Measurements from ENCODE around the gene TNFRSF25.

Gene TNFRSF25

DNA sequence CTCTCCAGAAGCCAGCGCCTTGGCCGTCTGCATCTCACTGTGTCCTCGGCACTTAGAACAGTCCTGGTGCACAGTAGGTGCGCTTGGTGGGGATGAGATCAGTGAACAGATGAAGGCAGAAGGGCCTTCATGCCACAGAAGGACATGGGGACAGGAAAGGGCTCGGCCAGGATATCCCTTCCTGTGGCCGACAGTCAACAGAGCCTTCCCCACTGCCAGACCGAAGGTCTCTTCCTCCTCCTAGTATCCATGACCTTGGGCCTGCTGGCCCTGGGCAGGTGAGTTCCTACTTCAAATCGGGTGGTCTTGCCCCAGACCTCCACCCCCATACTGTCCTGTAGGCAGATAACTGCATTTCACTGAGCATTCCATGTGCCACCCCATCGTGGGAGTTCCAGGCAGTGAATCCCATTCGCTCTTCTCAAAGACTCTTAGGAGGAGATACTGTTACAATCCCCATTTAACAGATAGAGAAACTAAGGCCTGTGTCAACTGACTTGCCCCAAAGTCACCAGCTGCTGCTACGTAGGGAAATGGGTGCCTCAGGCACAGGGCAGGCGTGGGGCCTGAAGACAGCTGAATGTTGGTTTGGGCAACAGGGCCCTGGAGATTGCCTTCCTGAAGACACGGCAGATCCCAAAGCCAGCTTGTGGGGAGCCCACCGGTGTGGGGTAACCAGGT, 22.0 kb upstream of the TNFRSF25 start:
- DNase-seq (ENCODE audit: low spot score) = no peak

DNA sequence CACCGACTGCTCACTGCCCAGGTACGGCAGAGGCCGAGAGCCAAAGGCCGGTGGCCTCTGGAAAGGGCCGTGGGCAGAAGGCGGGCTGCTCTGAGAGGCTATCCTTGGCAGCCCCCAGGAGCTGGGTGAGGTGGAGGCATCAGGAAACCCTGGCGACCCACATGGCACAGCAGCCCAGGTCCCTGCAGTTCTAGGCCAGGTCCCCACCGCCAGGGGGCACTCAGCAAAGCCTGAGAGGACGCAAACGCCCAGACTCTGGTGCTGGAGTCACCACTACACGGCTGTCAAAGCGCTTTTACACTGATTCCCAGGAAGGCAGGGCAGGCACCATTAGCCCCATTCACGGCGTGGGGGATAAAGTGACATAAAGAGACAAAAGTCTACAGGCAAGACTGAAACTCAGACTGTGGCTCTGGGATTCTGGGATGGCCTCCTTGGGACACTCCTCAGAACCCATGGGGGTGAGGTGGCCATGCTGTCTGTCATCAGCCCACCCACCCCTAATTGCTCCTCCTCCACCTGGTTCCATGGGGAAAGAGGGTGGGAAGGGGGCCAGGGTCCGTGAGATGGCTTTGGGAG, 20.5 kb upstream of the TNFRSF25 start:
- peak; percentile 77 for DNase-seq (ENCODE audit: low spot score)

DNA sequence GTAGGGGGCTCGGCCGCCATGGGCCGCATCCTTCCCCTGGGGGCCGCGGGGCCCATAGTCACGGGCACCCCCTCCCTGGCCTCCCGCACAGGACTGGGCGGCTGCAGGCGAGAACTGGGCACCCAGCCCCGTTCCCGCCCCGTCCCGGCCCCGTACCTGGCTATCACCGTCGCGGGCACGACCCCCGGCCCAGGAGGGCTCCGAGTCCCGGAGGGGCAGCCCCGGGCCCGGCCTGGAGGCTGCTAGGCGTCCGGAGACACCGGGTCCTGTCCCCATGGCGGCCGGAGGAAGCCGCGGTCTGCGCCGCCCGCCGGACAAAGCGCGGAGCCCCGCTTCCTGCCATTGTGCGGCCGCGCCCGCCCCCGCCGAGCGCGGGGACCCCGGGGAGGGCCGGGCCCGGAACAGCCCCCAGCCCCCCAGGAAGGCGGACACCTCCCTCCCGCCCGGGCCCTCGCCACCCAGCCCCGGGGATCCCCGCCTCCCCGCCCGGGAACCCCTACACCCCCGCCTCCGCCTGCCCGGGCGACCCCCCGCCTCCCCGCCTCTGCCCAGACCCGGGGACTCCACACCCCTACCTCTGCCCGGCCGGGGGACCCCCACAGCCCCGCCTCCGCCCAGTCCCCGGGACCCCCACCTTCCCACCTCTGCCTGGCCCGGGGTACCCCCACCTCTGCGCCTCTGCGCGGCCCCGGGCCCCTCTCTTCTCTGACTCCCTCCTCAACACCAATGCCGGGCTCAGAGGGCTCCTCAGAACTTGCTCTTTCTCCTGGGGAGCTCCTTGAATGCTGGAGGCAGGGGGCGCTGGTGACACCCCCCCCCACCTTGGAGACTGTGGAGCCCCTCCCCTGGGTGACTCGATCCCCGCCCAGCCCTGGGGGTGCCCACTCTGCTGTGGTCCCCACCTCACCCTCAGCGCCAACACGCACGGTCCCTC, 19.5 kb upstream of the TNFRSF25 start:
- DNase-seq (ENCODE audit: low spot score) = no peak

DNA sequence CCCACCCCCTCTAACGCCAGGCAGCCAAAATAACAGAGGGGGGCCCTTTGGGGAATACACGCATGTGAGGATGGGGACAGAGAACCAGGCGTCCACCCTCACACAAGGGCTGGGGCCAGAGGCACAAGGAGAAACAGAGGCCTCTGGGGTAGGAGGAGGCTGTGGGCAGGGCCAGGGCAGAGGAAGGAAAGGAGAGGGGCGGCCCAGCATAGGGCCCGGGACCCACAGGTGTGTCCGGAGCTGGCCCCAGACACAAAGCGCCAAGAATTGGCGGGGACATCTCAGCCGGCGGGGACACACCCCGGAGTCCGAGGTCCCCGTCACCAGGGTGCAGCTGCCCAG, 18.8 kb upstream of the TNFRSF25 start:
- no peak for DNase-seq (ENCODE audit: low spot score)

DNA sequence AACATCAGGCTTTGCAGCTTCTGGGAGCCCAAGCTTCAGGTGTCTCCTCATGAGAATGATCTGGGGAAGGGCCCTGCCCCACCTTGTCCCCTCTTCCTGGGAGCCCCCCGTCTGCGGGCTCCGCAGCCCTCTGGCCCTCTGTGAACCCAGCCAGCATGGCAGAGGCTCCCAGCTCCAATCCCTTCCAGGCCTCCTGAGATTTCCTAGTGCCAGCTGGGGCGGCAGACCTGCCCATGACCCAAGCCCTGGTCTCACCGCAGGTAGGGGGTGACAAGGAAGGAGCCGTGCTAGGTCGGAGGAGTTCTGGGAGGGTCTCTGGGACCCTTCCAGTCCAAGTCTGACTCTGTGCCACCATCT, 17.8 kb upstream of the TNFRSF25 start:
- no peak for DNase-seq (ENCODE audit: low spot score)

DNA sequence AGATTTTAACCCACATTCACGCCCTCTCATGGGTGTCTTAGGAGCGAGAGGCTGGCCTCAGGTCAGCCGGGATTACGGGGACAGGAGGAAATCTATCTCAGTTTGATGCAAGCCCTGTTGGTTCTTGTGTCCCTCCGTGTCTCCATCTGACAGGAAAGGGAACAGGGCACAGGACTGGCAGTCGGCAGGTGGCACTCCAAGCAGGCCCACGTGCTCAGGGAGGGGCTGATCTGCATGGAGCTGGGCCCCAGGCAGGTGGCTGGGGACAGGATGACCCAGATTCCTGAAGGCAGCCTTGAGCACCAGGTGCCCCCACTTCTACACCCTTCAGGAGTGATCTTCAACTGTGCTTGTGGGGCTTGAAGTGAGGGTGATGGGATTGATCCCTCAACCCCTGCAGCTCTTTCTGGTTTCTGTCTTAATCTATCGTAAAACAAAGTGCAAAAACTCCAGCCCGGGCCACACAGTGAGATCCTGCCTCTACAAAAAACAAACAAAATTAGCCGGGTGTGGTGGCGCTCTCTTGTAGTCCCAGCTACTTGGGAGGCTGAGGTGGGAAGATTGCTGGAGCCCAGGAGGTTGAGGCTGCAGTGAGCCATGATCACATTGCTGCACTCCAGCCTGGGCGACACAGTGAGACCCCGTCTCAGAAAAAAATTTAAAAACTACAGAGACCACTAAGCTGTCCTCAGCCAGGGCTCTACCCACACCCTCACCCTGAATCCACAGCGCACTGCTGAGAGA, 17.2 kb upstream of the TNFRSF25 start:
- no peak for DNase-seq (ENCODE audit: low spot score)

DNA sequence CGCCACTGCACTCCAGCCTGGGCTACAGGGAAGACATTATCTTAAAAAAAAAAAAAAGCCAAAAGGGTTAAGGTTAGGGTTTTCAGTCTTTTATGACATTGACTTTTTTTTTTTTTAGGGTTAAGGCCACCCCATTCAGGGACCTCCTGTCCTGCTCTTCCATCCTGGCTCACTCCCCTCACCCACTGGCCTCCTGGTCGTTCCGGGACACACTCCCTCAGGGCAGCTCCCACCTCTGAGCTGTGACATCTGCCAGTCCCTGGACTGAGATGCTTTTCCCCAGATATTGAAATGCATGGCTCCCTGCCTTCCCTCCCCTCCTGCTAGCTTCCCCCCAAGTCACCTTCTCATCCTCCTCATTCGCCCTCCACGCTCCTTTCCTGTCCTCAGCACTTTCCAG, 15.8 kb upstream of the TNFRSF25 start:
- DNase-seq (ENCODE audit: low spot score) = no peak

DNA sequence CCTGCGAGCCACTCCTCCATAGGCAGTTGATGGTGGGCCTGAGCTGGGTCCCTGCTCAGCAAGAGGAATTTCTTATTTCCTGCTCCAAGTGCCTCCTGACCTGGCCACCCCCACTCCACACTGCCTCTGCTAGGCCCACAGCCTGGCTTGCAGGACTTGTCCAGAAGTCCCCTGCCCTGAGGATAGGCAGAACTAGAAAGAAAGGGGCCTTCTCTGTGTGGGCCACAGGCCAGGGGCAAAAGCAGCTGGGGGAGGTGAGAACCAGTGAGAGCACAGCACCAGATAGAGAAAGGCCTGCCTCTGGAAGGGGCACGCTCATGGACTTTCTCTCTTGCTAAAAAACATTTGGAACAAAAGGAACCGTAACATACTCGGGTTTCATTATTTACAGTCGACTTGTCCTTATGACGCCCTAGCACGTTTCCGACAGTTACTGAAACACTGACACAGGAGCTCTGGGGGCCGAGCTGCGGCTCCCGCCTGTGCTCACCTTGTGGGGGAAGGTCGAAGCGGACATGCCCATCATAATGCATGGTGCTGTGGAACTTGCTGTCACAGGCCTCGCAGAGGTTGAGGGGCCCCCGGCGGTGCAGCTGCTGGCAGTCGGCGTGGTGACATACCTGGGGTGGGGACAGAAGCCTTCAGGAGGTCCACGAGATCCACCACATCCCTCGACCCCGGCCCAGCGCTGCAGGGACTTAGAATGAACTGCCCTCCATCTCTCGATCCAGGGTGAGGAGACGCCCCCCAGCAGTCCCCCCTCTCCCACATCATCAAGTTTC, 11.3 kb upstream of the TNFRSF25 start:
- DNase-seq (ENCODE audit: low spot score) = no peak

DNA sequence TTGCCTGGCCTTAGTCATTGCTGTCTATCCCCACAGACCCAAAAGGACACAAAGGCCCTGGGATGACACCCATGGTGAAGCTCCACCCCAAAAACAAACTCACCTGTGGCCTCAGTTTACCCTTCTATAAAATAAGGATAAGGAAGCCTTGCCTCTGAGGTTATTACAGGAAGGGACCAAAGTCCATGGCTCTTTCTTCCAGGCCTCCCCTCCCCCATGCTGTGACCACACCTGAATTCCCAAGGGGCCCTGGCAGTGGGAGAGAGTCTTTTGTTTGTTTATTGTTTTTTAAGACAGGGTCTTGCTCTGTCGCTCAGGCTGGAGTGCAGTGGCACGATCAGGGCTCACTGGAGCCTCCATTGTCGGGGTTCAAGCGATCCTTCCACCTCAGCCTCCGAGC, 10.5 kb upstream of the TNFRSF25 start:
- no peak for DNase-seq (ENCODE audit: low spot score)

DNA sequence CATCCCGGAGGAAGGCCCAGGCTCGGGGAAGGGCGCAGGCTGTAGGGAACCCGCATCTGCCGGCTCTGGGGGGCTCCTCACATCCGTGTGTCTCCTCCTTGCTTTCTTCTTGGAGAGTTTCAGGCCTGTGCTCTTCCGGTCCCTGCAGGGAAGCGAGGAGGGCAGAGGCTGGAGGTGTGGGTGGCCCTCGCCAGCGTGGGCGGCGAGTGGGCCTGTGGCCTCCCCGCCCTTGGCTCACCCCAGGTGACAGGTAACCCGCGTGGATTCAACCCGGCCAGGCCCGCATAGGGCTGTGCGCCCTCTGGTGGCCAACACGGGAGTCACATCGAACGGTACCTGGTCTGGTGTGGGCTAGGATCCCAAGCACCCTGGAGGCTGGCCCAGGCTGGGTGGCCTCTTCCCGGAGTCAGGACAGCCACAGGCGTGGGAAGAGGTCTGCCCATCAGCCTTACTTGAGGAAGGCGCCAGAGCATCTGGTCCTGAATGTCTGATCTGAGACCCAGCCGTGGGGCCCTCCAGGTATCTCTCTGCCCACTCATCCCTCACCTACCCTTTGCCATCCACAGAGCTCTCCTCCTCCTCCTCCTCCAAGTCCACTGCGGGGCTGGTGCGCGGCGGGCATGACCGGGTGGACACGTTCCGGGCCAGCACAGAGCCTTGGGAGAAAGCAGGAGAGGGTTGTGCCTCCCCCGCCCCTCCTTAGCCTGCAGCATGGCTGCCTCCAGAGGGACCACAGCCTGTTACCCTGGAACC, 9.6 kb upstream of the TNFRSF25 start:
- DNase-seq (ENCODE audit: low spot score) = peak; percentile 72

DNA sequence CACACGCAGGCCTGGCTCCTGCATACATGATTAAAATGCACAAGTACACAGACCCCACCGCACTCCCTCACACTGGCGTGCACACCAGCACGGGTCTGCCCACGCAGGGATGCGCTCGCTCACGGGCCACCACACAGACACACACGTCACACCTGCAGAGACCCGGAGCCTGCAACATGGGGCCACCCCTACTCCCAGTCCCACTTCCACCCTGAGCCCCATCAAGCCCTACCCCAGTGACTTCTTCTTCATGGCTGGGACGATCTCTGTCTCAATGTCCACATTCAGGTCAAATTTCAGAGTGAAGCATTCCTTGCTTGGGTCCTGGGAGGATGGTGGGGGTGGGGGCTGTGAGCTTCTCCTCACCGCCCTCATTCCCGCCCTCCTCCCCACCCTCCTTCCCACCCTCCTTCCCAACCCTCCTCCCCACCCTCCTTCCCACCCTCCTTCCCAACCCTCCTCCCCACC, 8.9 kb upstream of the TNFRSF25 start:
- DNase-seq (ENCODE audit: low spot score) = no peak

DNA sequence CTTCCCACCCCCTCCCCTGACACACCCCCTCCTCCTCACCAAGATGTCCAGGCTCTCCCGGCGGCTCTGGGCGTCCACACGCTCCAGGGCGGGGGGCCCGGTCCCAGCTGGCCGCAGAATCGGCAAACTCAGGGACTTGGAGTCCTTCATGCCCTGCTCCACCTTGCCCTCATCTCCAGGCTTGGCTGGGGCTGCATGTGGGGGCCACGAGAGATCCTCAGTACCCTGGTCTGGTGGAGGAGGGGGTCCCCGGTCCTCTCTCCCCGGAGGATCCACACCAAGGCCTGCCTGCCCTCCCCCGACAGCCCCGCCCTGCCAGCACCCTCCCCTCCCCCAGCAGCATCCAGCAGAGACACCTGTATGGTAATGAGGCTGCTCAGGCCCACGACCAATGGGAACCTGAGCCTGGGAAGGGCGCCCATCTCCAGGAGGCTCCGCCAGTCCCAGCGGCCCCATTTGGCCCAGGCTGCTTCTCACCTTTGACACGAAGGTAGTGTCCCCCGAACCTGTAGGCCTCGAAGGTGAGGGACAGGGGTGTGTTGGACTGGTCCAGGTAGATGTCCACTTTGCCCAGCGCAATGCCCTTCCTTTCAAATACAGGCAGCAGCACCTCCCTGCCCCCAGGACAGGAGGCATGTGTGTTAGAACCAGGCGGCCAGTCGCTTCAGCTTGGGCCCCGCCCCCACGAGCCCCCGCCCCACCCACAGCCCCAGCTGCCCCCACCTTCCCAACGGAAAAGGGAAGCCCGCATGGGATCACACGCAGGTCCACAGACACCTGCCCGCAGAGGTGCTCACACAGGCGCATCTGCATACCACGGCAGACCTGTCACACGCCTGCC, 8.2 kb upstream of the TNFRSF25 start:
- DNase-seq (ENCODE audit: low spot score) = no peak

DNA sequence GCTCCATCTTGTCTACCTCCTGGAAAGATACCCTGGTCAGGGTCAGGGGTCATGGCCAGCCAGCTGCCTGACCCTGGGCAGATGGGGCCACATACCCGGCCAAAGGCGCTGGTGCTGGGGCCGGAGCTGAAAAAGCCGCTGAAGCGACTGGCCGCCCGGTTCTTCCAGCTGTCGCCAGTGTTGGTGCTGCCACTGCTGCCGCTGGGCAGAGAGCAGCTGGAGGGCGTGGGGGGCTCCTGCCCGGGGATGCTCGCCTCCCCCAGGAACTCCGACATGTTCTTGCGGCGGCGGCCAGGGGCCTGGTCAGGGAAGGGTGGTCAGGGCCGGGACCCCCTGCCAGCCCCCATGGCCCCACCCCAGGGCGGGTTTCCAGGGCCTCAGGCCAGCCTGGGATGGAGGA, 7.2 kb upstream of the TNFRSF25 start:
- no peak for DNase-seq (ENCODE audit: low spot score)

DNA sequence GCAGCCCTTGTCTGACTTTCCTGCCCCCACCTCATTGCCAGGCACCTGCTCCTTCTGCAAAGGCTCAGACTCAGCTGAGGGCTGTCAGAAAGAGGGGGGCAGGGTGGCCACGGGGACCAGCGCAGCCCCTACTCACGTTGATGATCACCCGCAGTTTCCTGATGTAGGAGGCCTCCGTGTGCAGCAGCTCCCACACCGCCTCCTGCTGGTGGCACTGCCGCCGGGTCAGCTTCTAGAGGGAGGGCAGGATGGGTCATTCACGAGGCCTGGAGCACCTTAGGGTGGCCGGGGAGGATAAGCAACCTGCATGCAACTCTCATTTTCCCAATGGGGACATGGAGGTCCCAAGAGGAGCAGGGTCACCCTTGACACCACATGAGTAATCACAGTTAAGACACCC, 6.4 kb upstream of the TNFRSF25 start:
- no peak for DNase-seq (ENCODE audit: low spot score)

DNA sequence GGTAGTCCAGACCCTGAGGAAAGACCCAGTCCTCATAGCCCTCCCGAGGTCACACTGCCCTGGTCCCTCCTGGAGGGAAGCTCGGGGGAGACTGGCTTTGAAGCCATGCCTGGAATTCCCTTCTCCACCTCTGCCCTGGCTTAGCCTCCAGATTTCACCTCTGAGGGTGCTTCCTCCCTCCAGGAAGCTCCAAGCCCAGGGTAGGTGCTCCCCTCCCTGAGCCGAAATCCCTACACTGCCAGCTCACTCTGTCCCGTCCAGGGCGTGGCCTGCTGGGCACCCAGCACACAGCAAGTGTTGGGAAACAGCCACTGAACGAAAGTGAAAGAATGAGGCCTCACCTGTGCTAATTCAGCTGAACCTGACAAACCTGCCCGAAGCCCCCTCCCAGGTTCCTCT, 6.0 kb upstream of the TNFRSF25 start:
- no peak for DNase-seq (ENCODE audit: low spot score)

DNA sequence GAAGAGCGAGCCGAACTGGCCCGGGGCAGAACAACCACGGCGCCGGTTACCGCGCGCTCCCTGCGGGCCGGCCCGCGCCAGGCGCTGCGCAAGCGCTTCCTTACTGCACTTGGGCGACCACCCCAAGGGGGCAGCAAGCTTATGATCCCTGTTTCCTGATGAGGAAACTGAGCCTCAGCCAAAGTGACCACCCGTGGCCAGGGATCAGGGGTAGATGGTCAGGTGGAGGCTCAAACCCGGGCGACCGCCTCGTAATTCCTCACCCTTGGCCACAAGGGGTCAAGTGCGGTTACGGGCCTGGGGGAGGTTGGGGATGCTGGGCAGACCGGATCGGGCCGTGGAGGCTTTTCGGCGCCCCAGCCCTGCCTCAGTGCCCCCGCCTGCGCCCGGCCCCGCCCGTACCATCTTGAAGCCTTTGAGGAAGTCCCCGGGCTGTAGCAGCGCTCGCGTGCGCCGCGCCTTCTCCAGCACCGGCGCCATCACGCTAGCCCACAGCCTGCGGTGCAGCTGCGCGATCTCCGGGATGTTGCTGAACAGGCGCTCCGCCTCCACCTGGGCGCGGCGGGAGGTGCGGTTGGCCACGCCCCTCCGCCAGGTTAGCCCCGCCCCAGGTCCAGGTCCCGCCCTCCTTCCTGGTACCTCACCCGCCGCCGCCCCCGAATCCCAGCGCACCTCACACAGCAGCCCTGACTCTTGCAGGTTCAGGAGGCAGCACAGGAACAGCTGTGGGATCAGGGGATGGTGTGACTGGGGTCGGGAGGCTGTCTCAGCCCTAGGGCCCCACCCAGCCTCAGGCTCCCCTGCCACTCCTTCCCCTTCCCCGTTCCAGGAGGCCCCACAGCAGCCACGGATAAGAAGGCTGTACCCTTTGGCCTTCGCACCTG, 5.4 kb upstream of the TNFRSF25 start:
- DNase-seq (ENCODE audit: low spot score) = no peak

DNA sequence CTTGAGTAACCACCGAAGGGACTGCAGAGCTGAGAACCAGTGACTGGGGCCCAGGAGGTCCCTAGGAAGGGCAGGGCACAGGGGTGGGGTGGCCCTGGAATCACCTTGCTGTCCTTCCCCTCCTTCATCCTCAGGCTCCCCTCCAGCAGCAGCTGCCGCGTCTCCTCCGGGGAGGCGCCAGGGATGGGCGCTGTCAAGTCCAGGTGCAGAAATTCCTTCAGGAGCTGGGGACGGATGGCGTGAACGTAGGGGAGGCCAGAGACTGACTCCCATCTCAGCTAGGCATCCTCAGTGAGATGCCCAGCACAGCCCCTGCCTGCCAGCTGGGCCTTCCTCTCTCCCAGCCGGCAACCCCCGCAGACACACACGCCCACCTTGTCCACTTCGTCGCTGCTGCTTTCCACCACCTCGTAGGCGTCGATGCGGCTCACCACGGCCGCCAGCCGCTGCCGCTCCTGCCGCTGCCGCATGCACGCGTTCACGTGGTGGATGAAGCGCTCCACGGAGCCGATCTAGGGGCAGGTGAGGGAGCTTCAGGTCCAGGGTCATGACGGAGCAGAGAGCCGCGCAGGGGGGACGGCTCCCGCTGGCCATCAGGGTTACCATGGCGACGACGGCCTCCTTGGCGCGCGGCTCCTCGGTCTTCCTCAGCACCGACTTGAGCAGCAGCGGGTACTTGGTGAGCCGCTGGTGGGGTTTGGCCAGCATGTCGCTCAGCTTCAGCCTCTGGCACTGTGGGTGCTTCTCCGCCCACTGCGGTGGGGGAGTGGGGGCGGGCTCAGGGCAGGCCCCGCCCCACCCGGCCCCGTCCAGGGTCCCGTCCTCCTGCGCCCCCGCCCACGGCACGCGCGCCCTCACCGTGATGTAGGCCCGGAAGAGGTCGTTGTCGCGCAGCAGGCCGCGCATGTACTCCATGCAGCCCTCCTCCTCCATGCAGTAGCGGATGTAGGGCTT, 4.4 kb upstream of the TNFRSF25 start:
- DNase-seq (ENCODE audit: low spot score) = no peak
